Muscle of arm (tissue), 14 donors: ENCODE data around the gene B3GAT2. TPM values are rescaled to one million over a fixed set of nuclear protein-coding genes. Genes with fewer than 3 reads are reported as not detected.
"Not testable (repeated sequence)": the region's sequence is repeated elsewhere in the genome, so short reads cannot be mapped to it uniquely, and the experiment has no call there.

Experiments
- DNase-seq: peaks from one replicate; pipeline ENCODE4 v3.0.0-alpha.2; 2013
- long read RNA-seq, 11 donors: transcript quantifications; one replicate each; lab custom pipeline, GENCODE V29; 2026
- polyA plus RNA-seq, 12 donors: library from polyadenylated mRNA; unstranded; fragments of 120-200 nt; gene quantifications; one replicate each; pipeline ENCODE4 v1.2.1, GENCODE V29; 2013; ENCODE audit not compliant: insufficient read length in 12 of 12

The B3GAT2 gene
- 1 to 10 TPM in 11 of 12 donors, not detected in 1; 1.0 to 5.3 (median 2.1) TPM for polyA plus RNA-seq
- long read RNA-seq, donor 1, full-length matches to known transcripts, result 2 of 2 reads
- long read RNA-seq, donor 1, partial matches to known transcripts, result 0 of 2 reads
- long read RNA-seq, donor 1, other reads (novel, unspliced or antisense), result 0 of 2 reads
- long read RNA-seq, donor 2, full-length matches to known transcripts, result 1 of 1 reads
- long read RNA-seq, donor 2, partial matches to known transcripts, result 0 of 1 reads
- long read RNA-seq, donor 2, other reads (novel, unspliced or antisense), result 0 of 1 reads
- long read RNA-seq, donor 3, full-length matches to known transcripts, result 1 of 1 reads
- long read RNA-seq, donor 3, partial matches to known transcripts, result 0 of 1 reads
- long read RNA-seq, donor 3, other reads (novel, unspliced or antisense), result 0 of 1 reads
- long read RNA-seq, donor 4, partial matches to known transcripts, result 7 of 7 reads
- long read RNA-seq, donor 4, other reads (novel, unspliced or antisense), result 0 of 7 reads
- long read RNA-seq, donor 5, result 0 reads
- long read RNA-seq, donor 6, result 0 reads
- long read RNA-seq, donor 7, result 0 reads
- long read RNA-seq, donor 8, result 0 reads
- long read RNA-seq, donor 9, result 0 reads
- long read RNA-seq, donor 10, result 0 reads
- long read RNA-seq, donor 11, full-length matches to known transcripts, result 1 of 1 reads
- long read RNA-seq, donor 11, partial matches to known transcripts, result 0 of 1 reads
- long read RNA-seq, donor 11, other reads (novel, unspliced or antisense), result 0 of 1 reads

- DNase-seq, result peak; percentile 56
These were observed at the start of gene B3GAT2 for GRCh38 chr6:70956451-70957283. TSS of gene B3GAT2 (minus strand) at chr6:70957060. CDS start at chr6:70956429, 631 bp downstream.

GRCh38 chr6:70998148-70998547 is 41.3 kb upstream of the B3GAT2 start:
- no peak for DNase-seq

- no peak for DNase-seq
These were observed 40.5 kb upstream of the B3GAT2 start for GRCh38 chr6:70997379-70997778.

- DNase-seq, result no peak
These were observed 39.2 kb upstream of the B3GAT2 start for GRCh38 chr6:70996106-70996505.

- DNase-seq, result no peak
These were observed 38.6 kb upstream of the B3GAT2 start for GRCh38 chr6:70995411-70995810.

GRCh38 chr6:70991253-70991652 is 34.4 kb upstream of the B3GAT2 start:
- no peak for DNase-seq

- DNase-seq, result no peak
These were observed 28.3 kb upstream of the B3GAT2 start for GRCh38 chr6:70985156-70985555.

- DNase-seq, result no peak
These were observed 25.9 kb upstream of the B3GAT2 start for GRCh38 chr6:70982747-70983146.

- peak; percentile 72 for DNase-seq
These were observed 23.9 kb upstream of the B3GAT2 start for GRCh38 chr6:70980727-70981126.

- no peak for DNase-seq
These were observed 16.7 kb upstream of the B3GAT2 start for GRCh38 chr6:70973604-70974003.

- DNase-seq, result no peak
These were observed 10.2 kb upstream of the B3GAT2 start for GRCh38 chr6:70967049-70967448.

GRCh38 chr6:70957284-70957617 is 391 bp upstream of the B3GAT2 start:
- peak; percentile 43 for DNase-seq

- DNase-seq, result no peak
These were observed 739 bp downstream of the B3GAT2 start for GRCh38 chr6:70956191-70956450.

- peak; percentile 81 for DNase-seq
These were observed 1.2 kb downstream of the B3GAT2 start for GRCh38 chr6:70955441-70956190.

GRCh38 chr6:70954750-70955149 is 2.1 kb downstream of the B3GAT2 start:
- DNase-seq, result no peak

- DNase-seq, result no peak
These were observed 2.7 kb downstream of the B3GAT2 start for GRCh38 chr6:70954176-70954575.

- DNase-seq, result no peak
These were observed 4.2 kb downstream of the B3GAT2 start for GRCh38 chr6:70952608-70953165.

- DNase-seq, result not testable (repeated sequence)
These were observed 12.5 kb downstream of the B3GAT2 start for GRCh38 chr6:70944321-70944720.

GRCh38 chr6:70933853-70934252 is 23.0 kb downstream of the B3GAT2 start:
- no peak for DNase-seq

- DNase-seq, result no peak
These were observed 51.1 kb downstream of the B3GAT2 start for GRCh38 chr6:70905742-70906141.

- DNase-seq, result no peak
These were observed 53.0 kb downstream of the B3GAT2 start for GRCh38 chr6:70903665-70904452.
